HEK293 (cell line): ENCODE data around the gene MTX1.

Experiments
- CTCF ChIP-seq: fragments of 450-650 bp; formaldehyde crosslinking; IDR thresholded peaks from 2 replicates; pipeline ENCODE4 v1.5.1; 2016; ENCODE audit warnings: missing biosample characterization, missing genetic modification characterization
- HOXC10 ChIP-seq: sonication (generic); formaldehyde crosslinking; IDR thresholded peaks from 2 replicates; pipeline ENCODE4 v1.8.1; 2023; ENCODE audit warnings: mild to moderate bottlenecking, missing genetic modification reagents
- KLF8 ChIP-seq: fragments of 450-650 bp; formaldehyde crosslinking; IDR thresholded peaks from 2 replicates; pipeline ENCODE4 v1.5.1; 2016; ENCODE audit warnings: missing biosample characterization, missing genetic modification characterization
- PRDM2 ChIP-seq: fragments of 450-650 bp; formaldehyde crosslinking; IDR thresholded peaks from 2 replicates; pipeline ENCODE4 v1.5.1; 2016; ENCODE audit warnings: missing biosample characterization, missing genetic modification characterization, borderline replicate concordance
- PRDM6 ChIP-seq: fragments of 450-650 bp; formaldehyde crosslinking; IDR thresholded peaks from 2 replicates; pipeline ENCODE4 v1.5.1; 2017; ENCODE audit warnings: missing biosample characterization, missing genetic modification characterization
- REST ChIP-seq: fragments of 450-650 bp; formaldehyde crosslinking; IDR thresholded peaks from 2 replicates; pipeline ENCODE4 v1.5.1; 2016; ENCODE audit warnings: missing biosample characterization, missing genetic modification characterization
- TCF7L2 ChIP-seq: IDR thresholded peaks from 2 replicates; pipeline ENCODE4 v1.6.1; 2011; ENCODE audit warnings: low read depth, mild to moderate bottlenecking, inconsistent platforms, low read length, moderate library complexity, borderline replicate concordance
- ZBTB20 ChIP-seq: fragments of 450-650 bp; formaldehyde crosslinking; IDR thresholded peaks from 2 replicates; pipeline ENCODE4 v1.5.1; 2016; ENCODE audit warnings: missing biosample characterization, missing genetic modification characterization
- ZNF169 ChIP-seq: fragments of 450-650 bp; formaldehyde crosslinking; IDR thresholded peaks from 2 replicates; pipeline ENCODE4 v1.5.1; 2016; ENCODE audit warnings: missing biosample characterization, missing genetic modification characterization
- ZNF175 ChIP-seq: fragments of 450-650 bp; formaldehyde crosslinking; IDR thresholded peaks from 2 replicates; pipeline ENCODE4 v1.5.1; 2016; ENCODE audit warnings: missing biosample characterization, missing genetic modification characterization
- ZNF202 ChIP-seq: fragments of 450-650 bp; formaldehyde crosslinking; IDR thresholded peaks from 2 replicates; pipeline ENCODE4 v1.5.1; 2016; ENCODE audit warnings: missing biosample characterization, missing genetic modification characterization, borderline replicate concordance
- ZNF302 ChIP-seq: fragments of 450-650 bp; formaldehyde crosslinking; IDR thresholded peaks from 2 replicates; pipeline ENCODE4 v1.5.1; 2016; ENCODE audit warnings: missing biosample characterization, missing genetic modification characterization, low read depth
- ZNF404 ChIP-seq: fragments of 450-650 bp; formaldehyde crosslinking; IDR thresholded peaks from 2 replicates; pipeline ENCODE4 v1.5.1; 2017; ENCODE audit warnings: missing biosample characterization, missing genetic modification characterization
- ZNF561 ChIP-seq: fragments of 450-650 bp; IDR thresholded peaks from 2 replicates; pipeline ENCODE4 v1.5.1; 2018; ENCODE audit warnings: missing biosample characterization, missing genetic modification characterization, borderline replicate concordance
- ZNF777 ChIP-seq: fragments of 450-650 bp; formaldehyde crosslinking; IDR thresholded peaks from 2 replicates; pipeline ENCODE4 v1.5.1; 2017; ENCODE audit warnings: missing biosample characterization, missing genetic modification characterization, borderline replicate concordance
- ZXDB ChIP-seq: fragments of 450-650 bp; formaldehyde crosslinking; IDR thresholded peaks from 2 replicates; pipeline ENCODE4 v1.5.1; 2016; ENCODE audit warnings: missing biosample characterization, missing genetic modification characterization

Gene MTX1

GRCh38 chr1:155227261-155228095 lies 19.0 kb downstream of the MTX1 start (continued):
- TF ChIP-seq PRDM2 (no peak), ZNF175 (tag by site-specific recombination) (no peak), ZNF777 (tag by site-specific recombination) (no peak), ZNF202 (tag by site-specific recombination) (no peak), PRDM6 (no peak), CTCF (no peak), REST (tag by site-specific recombination) (no peak), ZXDB (tag by site-specific recombination) (no peak), ZNF169 (no peak), HOXC10 (no peak), TCF7L2 (no peak), ZNF561 (tag by site-specific recombination) (no peak), ZBTB20 (tag by site-specific recombination) (peak; percentile 85), ZNF404 (tag by site-specific recombination) (no peak), ZNF302 (tag by site-specific recombination) (no peak), KLF8 (tag by site-specific recombination) (peak; percentile 55; the same call in 1 of the 2 replicates)
